Endothelial cell of umbilical vein (primary cell): Measurements from ENCODE around the gene RPS6KA5. TPM values are rescaled to one million over a fixed set of nuclear protein-coding genes. Genes with fewer than 3 reads are reported as not detected.

ENCODE experiments used
- BruUV-seq: library from RNA; stranded (reverse); fragments of 400-500 nt; replicated peaks from 2 replicates; lab custom pipeline; 2021; lab: Mats Ljungman, UMichigan
- CTCF ChIA-PET: fragments of 300-600, 350-600 bp; sonication (Branson Sonifier 250); formaldehyde crosslinking; loops from one replicate; lab custom pipeline; 2021; ENCODE audit warnings: antibody characterized with exemption, inconsistent platforms; lab: Charles Lee
- POLR2A ChIA-PET: fragments of 300-600, 350-600 bp; sonication (Branson Sonifier 250); formaldehyde crosslinking; loops from one replicate; lab custom pipeline; 2021; ENCODE audit warnings: antibody characterized with exemption, inconsistent platforms; lab: Charles Lee
- DNase-seq: peaks from one replicate; pipeline ENCODE4 v3.0.0-alpha.2; 2011; ENCODE audit warnings: low read depth, low spot score
- FAIRE-seq: peaks from 2 replicates; lab custom pipeline; 2011; peaks lifted over from hg19 to GRCh38; lab: Jason Lieb, UNC
- H2AFZ ChIP-seq: 2 replicates; pipeline ENCODE4 v1.6.0; 2012; ENCODE audit warnings: low read depth, low read length, control low read depth, inconsistent platforms
- H3K27ac ChIP-seq: 2 replicates; pipeline ENCODE4 v1.5.1; 2011; ENCODE audit warnings: low read depth, mild to moderate bottlenecking, control low read depth, low read length, moderate library complexity; ENCODE audit not compliant: insufficient read depth
- H3K27me3 ChIP-seq, 2 experiments: 2 replicates each; pipeline versions ENCODE4 v1.6.0 to v1.6.1; 2011; ENCODE audit warnings: low read length in 2 of 2, mixed read lengths in 1 of 2; ENCODE audit not compliant: control insufficient read depth in 2 of 2, insufficient read depth in 2 of 2
- H3K36me3 ChIP-seq, 2 experiments: 2 replicates in 1 of 2; 3 replicates in 1 of 2; pipeline ENCODE4 v1.5.1; 2011; ENCODE audit warnings: low read length in 2 of 2, mild to moderate bottlenecking in 1 of 2, moderate library complexity in 1 of 2; ENCODE audit not compliant: control insufficient read depth in 2 of 2, insufficient read depth in 2 of 2; ENCODE audit errors: extremely low read depth in 1 of 2
- H3K4me1 ChIP-seq: 3 replicates; pipeline ENCODE4 v1.5.1; 2011; ENCODE audit warnings: mild to moderate bottlenecking, low read length; ENCODE audit not compliant: control insufficient read depth, insufficient read depth; ENCODE audit errors: extremely low read depth
- H3K4me2 ChIP-seq: 2 replicates; pipeline ENCODE4 v1.6.1; 2011; ENCODE audit warnings: low read length, control low read depth, mixed read lengths; ENCODE audit not compliant: insufficient read depth
- H3K4me3 ChIP-seq, 3 experiments: fragments of 200-600 bp in 1 of 3; sonication (generic), shearing (Covaris generic) in 1 of 3; replicated peaks in 1 of 3; 2 replicates each; pipeline ENCODE4 v1.5.1; 2011 to 2016; ENCODE audit warnings: control low read depth in 3 of 3, low read length in 3 of 3, mild to moderate bottlenecking in 2 of 3, inconsistent platforms in 1 of 3, low read depth in 1 of 3, moderate library complexity in 1 of 3; ENCODE audit not compliant: insufficient read depth in 1 of 3
- H3K79me2 ChIP-seq: 2 replicates; pipeline ENCODE4 v1.6.0; 2012; ENCODE audit warnings: low read length, inconsistent platforms; ENCODE audit not compliant: control insufficient read depth, insufficient read depth
- H3K9ac ChIP-seq: replicated peaks from 2 replicates; pipeline ENCODE3; 2011; ENCODE audit warnings: low read length, control low read depth; ENCODE audit not compliant: insufficient read depth; ENCODE audit errors: extremely low read depth
- H3K9me1 ChIP-seq: replicated peaks from 3 replicates; pipeline ENCODE4 v1.6.0; 2011; ENCODE audit warnings: mild to moderate bottlenecking, low read length; ENCODE audit not compliant: control insufficient read depth, insufficient read depth; ENCODE audit errors: extremely low read depth
- H3K9me3 ChIP-seq: replicated peaks from 2 replicates; pipeline ENCODE4 v1.5.1; 2012; ENCODE audit warnings: low read length, inconsistent platforms; ENCODE audit not compliant: control insufficient read depth, insufficient read depth
- H4K20me1 ChIP-seq: replicated peaks from 2 replicates; pipeline ENCODE3; 2011; ENCODE audit warnings: mild to moderate bottlenecking, low read length; ENCODE audit not compliant: control insufficient read depth, insufficient read depth; ENCODE audit errors: extremely low read depth
- EZH2 ChIP-seq: IDR thresholded peaks from 2 replicates; pipeline ENCODE4 v1.6.1; 2012; ENCODE audit warnings: borderline replicate concordance, low read depth, mild to moderate bottlenecking, moderate library complexity, low read length, inconsistent platforms; ENCODE audit not compliant: severe bottlenecking
- FOS ChIP-seq: IDR thresholded peaks from 2 replicates; pipeline ENCODE4 v1.6.1; 2011; ENCODE audit warnings: mild to moderate bottlenecking, low read length, moderate library complexity, borderline replicate concordance; ENCODE audit not compliant: insufficient read depth
- GATA2 ChIP-seq: IDR thresholded peaks from 2 replicates; pipeline ENCODE4 v1.7.0; 2011; ENCODE audit warnings: low read depth, mild to moderate bottlenecking, moderate library complexity, mixed read lengths, low read length; ENCODE audit not compliant: insufficient read length, insufficient read depth
- JUN ChIP-seq: IDR thresholded peaks from 2 replicates; pipeline ENCODE4 v1.6.1; 2011; ENCODE audit warnings: borderline replicate concordance, low read depth; ENCODE audit not compliant: insufficient read length, insufficient read depth
- MAX ChIP-seq: IDR thresholded peaks from 2 replicates; pipeline ENCODE4 v1.6.1; 2011; ENCODE audit not compliant: insufficient read depth, insufficient read length
- MYC ChIP-seq: IDR thresholded peaks from one replicate; pipeline ENCODE4 v1.6.1; 2011; ENCODE audit warnings: mild to moderate bottlenecking, low read depth, low read length
- POLR2A ChIP-seq: IDR thresholded peaks from 2 replicates; pipeline ENCODE4 v1.6.1; 2012; ENCODE audit warnings: low read depth, mild to moderate bottlenecking, control low read depth, low read length
- POLR2AphosphoS5 ChIP-seq: IDR thresholded peaks from 2 replicates; pipeline ENCODE4 v1.6.1; 2012; ENCODE audit warnings: low read depth, mild to moderate bottlenecking, control low read depth, low read length, moderate library complexity; ENCODE audit not compliant: insufficient read depth
- dilution Hi-C: fragments of 300-500 bp; cut with MboI; formaldehyde crosslinking; loops from one replicate; pipeline ENCODE4 v1.15.0; 2019; ENCODE audit warnings: low sequenced_read_pairs; ENCODE audit not compliant: extremely low pct_ligation_motif_present
- intact Hi-C: fragments of 100-400 bp; cut with micrococcal nuclease; formaldehyde crosslinking; loops from one replicate; pipeline ENCODE4 v1.10.0; 2022
- polyA plus RNA-seq, 4 experiments: library from polyadenylated mRNA; depleted of rRNA in 3 of 4; stranded (reverse) in 3 of 4; unstranded in 1 of 4; fragments of >200 nt; gene quantifications; 2 replicates each; pipeline versions ENCODE4 v1.2.1 to v1.2.3, GENCODE V29; 2011 to 2012; ENCODE audit warnings: missing spikeins in 1 of 4
- total RNA-seq: library from RNA; stranded (reverse); gene quantifications from 2 replicates; pipeline ENCODE4 v1.2.3, GENCODE V29; 2021
- TF ChIP-seq, protein P1 (sequence below), 2 donors: IDR thresholded peaks; 1 replicate in 1 of 2; 2 replicates in 1 of 2; pipeline ENCODE4 v1.5.1; 2011; ENCODE audit warnings: low read length in 2 of 2, mild to moderate bottlenecking in 2 of 2, moderate library complexity in 2 of 2, control low read depth in 1 of 2, inconsistent platforms in 1 of 2, low read depth in 1 of 2; ENCODE audit not compliant: insufficient read depth in 1 of 2; ENCODE audit errors: extremely low read depth in 1 of 2

Gene RPS6KA5
- total and polyA plus RNA-seq, 2 donors (not counting 3 experiments of a cell fraction or from before 2014, with no cell fraction given): 2.9 to 5.4 TPM

DNA sequence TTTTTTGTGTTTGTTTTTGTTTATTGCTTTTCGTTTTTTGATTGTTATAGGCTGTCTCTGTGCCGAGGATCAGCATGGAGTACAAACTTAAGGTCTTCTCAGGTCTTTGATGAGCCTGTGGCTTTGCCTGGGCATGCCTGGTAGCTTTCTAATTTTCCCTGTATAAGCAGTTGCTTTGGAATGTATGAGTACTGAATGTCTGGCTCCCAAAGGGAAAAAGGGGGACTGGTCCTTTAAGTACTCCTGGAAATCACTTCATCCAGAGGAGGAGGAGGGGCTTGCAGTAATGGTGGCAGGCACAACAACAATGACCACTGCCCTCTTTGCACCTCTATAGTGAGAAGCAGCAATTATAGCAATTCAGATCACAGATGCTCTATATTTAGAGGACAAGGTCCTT, 176.7 kb downstream of the RPS6KA5 start:
- Histone ChIP-seq H3K9me3 (no peaks in the 10 kb centered on the region), H3K9ac (no peak overlapping the region), H3K9me1 (no peaks in the 10 kb centered on the region), H3K27me3 (no peaks in the 10 kb centered on the region), H3K4me1 (no peaks in the 10 kb centered on the region), H3K36me3 (no peaks in the 10 kb centered on the region), H3K79me2 (no peaks in the 10 kb centered on the region), H3K4me3 (no peak overlapping the region), H2AFZ (no peak overlapping the region), H3K27ac (no peak overlapping the region), H4K20me1 (no peaks in the 10 kb centered on the region), H3K4me2 (no peak overlapping the region)
- DNase-seq (no peak), FAIRE-seq (no peak)
- ChIA-PET CTCF (no interaction called here), POLR2A (no interaction called here)
- dilution Hi-C loops: no loop called here
- TF ChIP-seq, protein P1, sequence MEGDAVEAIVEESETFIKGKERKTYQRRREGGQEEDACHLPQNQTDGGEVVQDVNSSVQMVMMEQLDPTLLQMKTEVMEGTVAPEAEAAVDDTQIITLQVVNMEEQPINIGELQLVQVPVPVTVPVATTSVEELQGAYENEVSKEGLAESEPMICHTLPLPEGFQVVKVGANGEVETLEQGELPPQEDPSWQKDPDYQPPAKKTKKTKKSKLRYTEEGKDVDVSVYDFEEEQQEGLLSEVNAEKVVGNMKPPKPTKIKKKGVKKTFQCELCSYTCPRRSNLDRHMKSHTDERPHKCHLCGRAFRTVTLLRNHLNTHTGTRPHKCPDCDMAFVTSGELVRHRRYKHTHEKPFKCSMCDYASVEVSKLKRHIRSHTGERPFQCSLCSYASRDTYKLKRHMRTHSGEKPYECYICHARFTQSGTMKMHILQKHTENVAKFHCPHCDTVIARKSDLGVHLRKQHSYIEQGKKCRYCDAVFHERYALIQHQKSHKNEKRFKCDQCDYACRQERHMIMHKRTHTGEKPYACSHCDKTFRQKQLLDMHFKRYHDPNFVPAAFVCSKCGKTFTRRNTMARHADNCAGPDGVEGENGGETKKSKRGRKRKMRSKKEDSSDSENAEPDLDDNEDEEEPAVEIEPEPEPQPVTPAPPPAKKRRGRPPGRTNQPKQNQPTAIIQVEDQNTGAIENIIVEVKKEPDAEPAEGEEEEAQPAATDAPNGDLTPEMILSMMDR (IDR thresholded peaks at IDR 0.05; ENCODE audit: extremely low read depth in 1 of 2, insufficient read depth in 1 of 2, low read depth in 1 of 2, low read length in 2 of 2): no peak
- TF ChIP-seq MYC (no peak), FOS (no peak), GATA2 (no peak), JUN (no peak), POLR2A (no peak)
- BruUV-seq: no TSS peak
- intact Hi-C loops: no loop called here

- Histone ChIP-seq H4K20me1 (no peaks in the 10 kb centered on the region), H3K4me1 (no peaks in the 10 kb centered on the region), H3K4me3 (no peak overlapping the region), H3K9me3 (no peaks in the 10 kb centered on the region), H3K36me3 (no peaks in the 10 kb centered on the region), H3K27me3 (no peaks in the 10 kb centered on the region), H2AFZ (no peak overlapping the region), H3K9ac (no peak overlapping the region), H3K27ac (no peak overlapping the region), H3K9me1 (no peaks in the 10 kb centered on the region), H3K4me2 (no peak overlapping the region), H3K79me2 (no peaks in the 10 kb centered on the region)
- POLR2A ChIA-PET: no interaction called here
- BruUV-seq: no TSS peak
- dilution Hi-C loops (no loop called here), intact Hi-C loops (no loop called here)
- CTCF ChIA-PET: no interaction called here
- TF ChIP-seq POLR2A (no peak), MYC (no peak), EZH2 (no peak), FOS (no peak), JUN (no peak), POLR2AphosphoS5 (no peak), MAX (no peak), GATA2 (no peak)
- TF ChIP-seq, protein P1 (IDR thresholded peaks at IDR 0.05; ENCODE audit: extremely low read depth in 1 of 2, insufficient read depth in 1 of 2, low read depth in 1 of 2, low read length in 2 of 2): no peak
- DNase-seq: no peak
- no peak for FAIRE-seq
Measured at GRCh38 chr14:90883197-90883596, 177.2 kb downstream of the RPS6KA5 start.
